Neural cell (in vitro differentiated cells): Measurements from ENCODE around the gene C6orf136. TPM values are rescaled to one million over a fixed set of nuclear protein-coding genes. Genes with fewer than 3 reads are reported as not detected.

ENCODE experiments used
- H2AFZ ChIP-seq: fragments of 200-600, 300-800 bp; sonication (generic), shearing (Covaris generic); 2 replicates; pipeline ENCODE4 v1.6.0; 2014; ENCODE audit warnings: low read depth, mild to moderate bottlenecking, antibody characterized with exemption, low read length, moderate library complexity
- H3F3A ChIP-seq: fragments of 200-600 bp; shearing (Covaris generic); 2 replicates; pipeline ENCODE4 v1.6.1; 2016; ENCODE audit warnings: mild to moderate bottlenecking, moderate library complexity, mixed read lengths, antibody characterized with exemption, low read length; ENCODE audit not compliant: insufficient read depth, poor library complexity, severe bottlenecking
- H3K27ac ChIP-seq: fragments of 200-600, 300-800 bp; sonication (generic), shearing (Covaris generic); 2 replicates; pipeline ENCODE4 v1.5.1; 2014; ENCODE audit warnings: mild to moderate bottlenecking, low read length, moderate library complexity
- H3K27me3 ChIP-seq: fragments of 300-800, 200-600 bp; sonication (generic), shearing (Covaris generic); 2 replicates; pipeline ENCODE4 v1.6.0; 2014; ENCODE audit warnings: mild to moderate bottlenecking, low read depth, low read length, moderate library complexity; ENCODE audit not compliant: insufficient read depth
- H3K36me3 ChIP-seq: fragments of 300-800, 200-600 bp; sonication (generic), shearing (Covaris generic); 2 replicates; pipeline ENCODE4 v1.5.1; 2014; ENCODE audit warnings: mild to moderate bottlenecking, antibody characterized with exemption, low read length, moderate library complexity; ENCODE audit not compliant: insufficient read depth
- H3K4me2 ChIP-seq: fragments of 300-800, 200-600 bp; sonication (generic), shearing (Covaris generic); 2 replicates; pipeline ENCODE4 v1.6.0; 2014; ENCODE audit warnings: mild to moderate bottlenecking, low read length
- H3K4me3 ChIP-seq: fragments of 300-800, 200-600 bp; sonication (generic), shearing (Covaris generic); 2 replicates; pipeline ENCODE4 v1.5.1; 2014; ENCODE audit warnings: mild to moderate bottlenecking, low read length, moderate library complexity
- H3K79me2 ChIP-seq: fragments of 200-600 bp; shearing (Covaris generic); replicated peaks from 2 replicates; pipeline ENCODE4 v1.6.0; 2014; ENCODE audit warnings: mild to moderate bottlenecking, low read length, moderate library complexity; ENCODE audit not compliant: insufficient read depth
- H3K9ac ChIP-seq: fragments of 300-800, 200-600 bp; sonication (generic), shearing (Covaris generic); 2 replicates; pipeline ENCODE4 v1.6.1; 2016; ENCODE audit warnings: mild to moderate bottlenecking, low read length, mixed read lengths
- H3K9me2 ChIP-seq: fragments of 200-600 bp; shearing (Covaris generic); 2 replicates; pipeline ENCODE4 v1.6.1; 2016; ENCODE audit warnings: mild to moderate bottlenecking, low read length, mixed read lengths; ENCODE audit not compliant: insufficient read depth
- H3K9me3 ChIP-seq: fragments of 200-600, 300-800 bp; sonication (generic), shearing (Covaris generic); 2 replicates; pipeline ENCODE4 v1.6.1; 2016; ENCODE audit warnings: mild to moderate bottlenecking, mixed run types, low read length, moderate library complexity, mixed read lengths
- H4K20me1 ChIP-seq: fragments of 200-600 bp; shearing (Covaris generic); 2 replicates; pipeline ENCODE4 v1.6.1; 2016; ENCODE audit warnings: mild to moderate bottlenecking, mixed run types; ENCODE audit not compliant: insufficient read depth
- CTCF ChIP-seq: fragments of 450-650 bp; IDR thresholded peaks from 2 replicates; pipeline ENCODE4 v1.5.1; 2014; ENCODE audit warnings: antibody characterized with exemption, mild to moderate bottlenecking, moderate library complexity; ENCODE audit not compliant: poor library complexity, severe bottlenecking
- EP300 ChIP-seq: fragments of 450-650 bp; conservative IDR thresholded peaks from 2 replicates; pipeline ENCODE4 v1.6.1; 2014; ENCODE audit warnings: antibody characterized with exemption, mild to moderate bottlenecking, moderate library complexity; ENCODE audit not compliant: poor library complexity, severe bottlenecking
- EZH2 ChIP-seq: fragments of 200-600, 300-800 bp; shearing (Covaris generic), sonication (generic); IDR thresholded peaks from 2 replicates; pipeline ENCODE4 v1.6.1; 2014; ENCODE audit warnings: antibody characterized with exemption, low read length, borderline replicate concordance, mild to moderate bottlenecking; ENCODE audit not compliant: insufficient read depth, poor library complexity, severe bottlenecking
- MXI1 ChIP-seq: fragments of 450-650 bp; conservative IDR thresholded peaks from 2 replicates; pipeline ENCODE4 v1.6.1; 2014; ENCODE audit warnings: antibody characterized with exemption, mild to moderate bottlenecking; ENCODE audit not compliant: poor library complexity, severe bottlenecking
- POLR2AphosphoS5 ChIP-seq: IDR thresholded peaks from 2 replicates; pipeline ENCODE4 v1.6.1; 2012
- RAD21 ChIP-seq: fragments of 450-650 bp; conservative IDR thresholded peaks from 2 replicates; pipeline ENCODE4 v1.6.1; 2014; ENCODE audit warnings: antibody characterized with exemption, mild to moderate bottlenecking, moderate library complexity
- SMC3 ChIP-seq: fragments of 450-650 bp; conservative IDR thresholded peaks from 2 replicates; pipeline ENCODE4 v1.6.1; 2014; ENCODE audit warnings: antibody characterized with exemption, mild to moderate bottlenecking, moderate library complexity; ENCODE audit not compliant: poor library complexity
- TAF1 ChIP-seq: IDR thresholded peaks from 2 replicates; pipeline ENCODE4 v1.6.1; 2012; ENCODE audit warnings: low read depth
- polyA plus RNA-seq: library from polyadenylated mRNA; depleted of rRNA; stranded (reverse); fragments of >200 nt; gene quantifications from 2 replicates; pipeline ENCODE4 v1.2.3, GENCODE V29; 2014
- TF ChIP-seq, protein P1 (sequence below): IDR thresholded peaks from 2 replicates; pipeline ENCODE4 v1.6.1; 2012; ENCODE audit warnings: borderline replicate concordance

Gene C6orf136
- polyA plus RNA-seq, 1 donor from 2014 or later = 12.4 TPM

GRCh38 chr6:30679765-30680535, 33.0 kb downstream of the C6orf136 start:
- no peaks in the 10 kb centered on the region for H3F3A ChIP-seq
- no peak overlapping the region for H3K27ac ChIP-seq
- H3K4me3 ChIP-seq = peak overlapping the region; percentile 99
- H3K27me3 ChIP-seq = no peaks in the 10 kb centered on the region
- no peaks in the 10 kb centered on the region for H3K9me2 ChIP-seq
- peaks cover 45% of the 10 kb centered on the region for H3K79me2 ChIP-seq
- H2AFZ ChIP-seq = no peak overlapping the region
- peak overlapping the region; percentile 4 for H3K9ac ChIP-seq
- H3K4me2 ChIP-seq = peak overlapping the region; percentile 30
- no peaks in the 10 kb centered on the region for H3K9me3 ChIP-seq
- no peak for TF ChIP-seq TAF1
- no peak for TF ChIP-seq POLR2AphosphoS5
- TF ChIP-seq RAD21 = no peak
- TF ChIP-seq EZH2 = no peak
- no peak for TF ChIP-seq MXI1
- no peak for TF ChIP-seq CTCF
- TF ChIP-seq SMC3 = no peak
- no peak for TF ChIP-seq EP300
- TF ChIP-seq, protein P1, sequence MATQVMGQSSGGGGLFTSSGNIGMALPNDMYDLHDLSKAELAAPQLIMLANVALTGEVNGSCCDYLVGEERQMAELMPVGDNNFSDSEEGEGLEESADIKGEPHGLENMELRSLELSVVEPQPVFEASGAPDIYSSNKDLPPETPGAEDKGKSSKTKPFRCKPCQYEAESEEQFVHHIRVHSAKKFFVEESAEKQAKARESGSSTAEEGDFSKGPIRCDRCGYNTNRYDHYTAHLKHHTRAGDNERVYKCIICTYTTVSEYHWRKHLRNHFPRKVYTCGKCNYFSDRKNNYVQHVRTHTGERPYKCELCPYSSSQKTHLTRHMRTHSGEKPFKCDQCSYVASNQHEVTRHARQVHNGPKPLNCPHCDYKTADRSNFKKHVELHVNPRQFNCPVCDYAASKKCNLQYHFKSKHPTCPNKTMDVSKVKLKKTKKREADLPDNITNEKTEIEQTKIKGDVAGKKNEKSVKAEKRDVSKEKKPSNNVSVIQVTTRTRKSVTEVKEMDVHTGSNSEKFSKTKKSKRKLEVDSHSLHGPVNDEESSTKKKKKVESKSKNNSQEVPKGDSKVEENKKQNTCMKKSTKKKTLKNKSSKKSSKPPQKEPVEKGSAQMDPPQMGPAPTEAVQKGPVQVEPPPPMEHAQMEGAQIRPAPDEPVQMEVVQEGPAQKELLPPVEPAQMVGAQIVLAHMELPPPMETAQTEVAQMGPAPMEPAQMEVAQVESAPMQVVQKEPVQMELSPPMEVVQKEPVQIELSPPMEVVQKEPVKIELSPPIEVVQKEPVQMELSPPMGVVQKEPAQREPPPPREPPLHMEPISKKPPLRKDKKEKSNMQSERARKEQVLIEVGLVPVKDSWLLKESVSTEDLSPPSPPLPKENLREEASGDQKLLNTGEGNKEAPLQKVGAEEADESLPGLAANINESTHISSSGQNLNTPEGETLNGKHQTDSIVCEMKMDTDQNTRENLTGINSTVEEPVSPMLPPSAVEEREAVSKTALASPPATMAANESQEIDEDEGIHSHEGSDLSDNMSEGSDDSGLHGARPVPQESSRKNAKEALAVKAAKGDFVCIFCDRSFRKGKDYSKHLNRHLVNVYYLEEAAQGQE = no peak
- H3K36me3 ChIP-seq = no peaks in the 10 kb centered on the region
- H4K20me1 ChIP-seq = peaks cover 42% of the 10 kb centered on the region

DNA sequence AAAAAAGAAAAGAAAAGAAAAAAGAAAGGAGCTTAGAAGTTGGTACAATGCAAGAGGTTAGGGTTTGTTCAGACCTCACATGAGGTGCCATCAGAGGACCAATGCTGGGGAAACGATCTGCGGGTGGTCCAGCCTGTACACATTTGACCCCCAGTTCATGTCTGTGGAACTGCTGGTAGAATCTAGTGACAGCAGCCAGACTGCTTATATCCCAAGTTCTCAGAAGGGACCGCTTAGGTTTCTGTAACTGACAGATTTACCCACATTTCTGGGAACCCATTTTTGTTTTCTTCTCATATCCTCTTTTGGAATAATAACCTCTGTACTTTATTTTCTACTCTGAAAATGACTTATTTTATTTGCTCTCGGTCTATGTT, 34.8 kb downstream of the C6orf136 start:
- H3K27me3 ChIP-seq = no peaks in the 10 kb centered on the region
- H3K4me2 ChIP-seq = peak overlapping the region; percentile 94
- peaks cover 46% of the 10 kb centered on the region for H4K20me1 ChIP-seq
- H3K9me2 ChIP-seq = no peaks in the 10 kb centered on the region
- peak overlapping the region; percentile 100 for H3K9ac ChIP-seq
- no peaks in the 10 kb centered on the region for H3K9me3 ChIP-seq
- H3K4me3 ChIP-seq = peak overlapping the region; percentile 99
- H3F3A ChIP-seq = no peaks in the 10 kb centered on the region
- no peak overlapping the region for H2AFZ ChIP-seq
- H3K79me2 ChIP-seq = peaks cover 63% of the 10 kb centered on the region
- TF ChIP-seq TAF1 (no peak), POLR2AphosphoS5 (no peak), CTCF (no peak)
- no peak overlapping the region for H3K27ac ChIP-seq
- H3K36me3 ChIP-seq = no peaks in the 10 kb centered on the region
